Stomach (tissue), 9 donors: Measurements from ENCODE around the gene B3GNT5. TPM values are rescaled to one million over a fixed set of nuclear protein-coding genes. Genes with fewer than 3 reads are reported as not detected.
A peak's percentile ranks its signal among the peaks of the same experiment; 100 is the strongest.

Experiments used
- DNase-seq, 2 donors: peaks; one replicate each; pipeline versions ENCODE4 v3.0.0 to v3.0.0-alpha.2; 2013 to 2019
- H3K27ac ChIP-seq, 5 donors: fragments of 200-600 bp in 4 of 5; sonication (generic) in 4 of 5; one replicate each; pipeline ENCODE4 v1.5.1; 2013 to 2019; ENCODE audit warnings: mild to moderate bottlenecking in 1 of 5, moderate library complexity in 1 of 5
- H3K27me3 ChIP-seq, 3 donors: fragments of 200-600 bp; sonication (generic); one replicate each; pipeline ENCODE4 v1.5.1; 2017 to 2019; ENCODE audit warnings: mixed run types in 1 of 3
- H3K36me3 ChIP-seq, 4 donors: fragments of 200-600 bp; sonication (generic); 1 replicate in 3 of 4; 2 replicates in 1 of 4; pipeline ENCODE4 v1.5.1; 2016 to 2019
- H3K4me1 ChIP-seq, 4 donors: fragments of 200-600 bp; sonication (generic); one replicate each; pipeline ENCODE4 v1.5.1; 2016 to 2019
- H3K4me3 ChIP-seq, 4 donors: fragments of 200-600 bp; sonication (generic) in 3 of 4; one replicate each; pipeline ENCODE4 v1.5.1; 2016 to 2019; ENCODE audit warnings: mild to moderate bottlenecking in 1 of 4
- H3K9me3 ChIP-seq, 4 donors: fragments of 200-600 bp; sonication (generic); one replicate each; pipeline ENCODE4 v1.5.1; 2016 to 2019
- CTCF ChIP-seq, 7 experiments: fragments of 450-650 bp in 4 of 7; fragments of 200-600 bp in 3 of 7; sonication (generic) in 3 of 7; IDR thresholded peaks; one replicate each; pipeline ENCODE4 v1.5.1; 2016 to 2019; ENCODE audit warnings: antibody characterized with exemption in 7 of 7, control low read depth in 2 of 7, mild to moderate bottlenecking in 1 of 7
- EP300 ChIP-seq: sonication (generic); formaldehyde crosslinking; IDR thresholded peaks from one replicate; pipeline ENCODE4 v1.6.1; 2017; ENCODE audit warnings: antibody characterized with exemption
- POLR2A ChIP-seq, 4 donors: fragments of 450-650 bp; IDR thresholded peaks; one replicate each; pipeline ENCODE4 v1.6.1; 2016; ENCODE audit warnings: antibody characterized with exemption in 4 of 4, control low read depth in 2 of 4, mild to moderate bottlenecking in 1 of 4, moderate library complexity in 1 of 4
- POLR2AphosphoS5 ChIP-seq, 3 donors: sonication (generic); formaldehyde crosslinking; IDR thresholded peaks; one replicate each; pipeline ENCODE4 v1.6.1; 2016; ENCODE audit warnings: antibody characterized with exemption in 3 of 3
- WGBS, 5 donors: extraction: QIAGEN DNeasy Blood & Tissue Kit in 3 of 5; methylation state at CpG; one replicate each; pipeline versions ENCODE4 v1.1.5 to v1.1.7; 2013 to 2018; 5-methylcytosine and 5-hydroxymethylcytosine counted together
- intact Hi-C: fragments of 100-400 bp; cut with DNase I; formaldehyde crosslinking; loops from one replicate; pipeline ENCODE4 v1.15.1; 2023; ENCODE audit warnings: low total_unique reads
- polyA plus RNA-seq, 3 donors: library from polyadenylated mRNA; stranded (reverse); fragments of 200-250 nt; gene quantifications; one replicate each; pipeline ENCODE4 v1.2.3, GENCODE V29; 2013
- total RNA-seq, 5 donors: library from RNA; depleted of rRNA; stranded (reverse); fragments of >200 nt; gene quantifications; one replicate each; pipeline versions ENCODE4 v1.1.0 to v1.2.3, GENCODE V29; 2014 to 2016
- donor health status: healthy with polysubstance abuse.
- donor health status: Bipolar disorder and iron deficiency.
- donor health status: healthy.

The B3GNT5 gene
- total and polyA plus RNA-seq, 8 donors: 4.1 to 39.7 (median 7.2) TPM

- WGBS, 5 donors: 70 to 78% (median 72%) methylated on average over 5 of the region's 5 CpGs
- Histone ChIP-seq H3K9me3 (no peaks in the 10 kb centered on the region), H3K4me1 (peaks cover 0 to 11% (median 0%) of the 10 kb centered on the region in 4 donors), H3K27ac (peak overlapping the region; percentile 52 to 81 (median 64)), H3K27me3 (no peaks in the 10 kb centered on the region), H3K4me3 (no peak overlapping the region), H3K36me3 (no peaks in the 10 kb centered on the region)
- intact Hi-C loops: no loop called here
- TF ChIP-seq POLR2A (IDR thresholded peaks at IDR 0.05): no peak
- no peak for TF ChIP-seq EP300
- TF ChIP-seq POLR2AphosphoS5 (IDR thresholded peaks at IDR 0.05): no peak
- TF ChIP-seq CTCF (IDR thresholded peaks at IDR 0.05): no peak
- DNase-seq: no peak
These were observed 42.7 kb upstream of the B3GNT5 start for GRCh38 chr3:183210341-183210740.

- 54 to 72% (median 66%) methylated on average over 9 of the region's 9 CpGs for WGBS, 5 donors
- H3K27me3 ChIP-seq: no peaks in the 10 kb centered on the region
- intact Hi-C loops: no loop called here
- peak overlapping the region; percentile 52 to 81 (median 64) for H3K27ac ChIP-seq
- no peak overlapping the region for H3K4me3 ChIP-seq
- DNase-seq: peak in 1 of 2 donors; percentile 27
- TF ChIP-seq CTCF (IDR thresholded peaks at IDR 0.05): no peak
- peak in 1 of 3 donors; percentile 10 for TF ChIP-seq POLR2AphosphoS5 (IDR thresholded peaks at IDR 0.05)
- no peak for TF ChIP-seq POLR2A (IDR thresholded peaks at IDR 0.05)
- TF ChIP-seq EP300: no peak
- no peaks in the 10 kb centered on the region for H3K36me3 ChIP-seq
- H3K9me3 ChIP-seq: no peaks in the 10 kb centered on the region
- peaks cover 0 to 11% (median 0%) of the 10 kb centered on the region in 4 donors for H3K4me1 ChIP-seq
These were observed 42.2 kb upstream of the B3GNT5 start for GRCh38 chr3:183210862-183211341.

GRCh38 chr3:183211352-183211751 lies 41.7 kb upstream of the B3GNT5 start:
- H3K4me1 ChIP-seq: peaks cover 0 to 11% (median 0%) of the 10 kb centered on the region in 4 donors
- TF ChIP-seq CTCF (IDR thresholded peaks at IDR 0.05): no peak
- TF ChIP-seq POLR2AphosphoS5 (IDR thresholded peaks at IDR 0.05): peak; percentile 30 to 72 (median 69)
- TF ChIP-seq EP300: no peak
- no peak overlapping the region for H3K4me3 ChIP-seq
- DNase-seq: peak; percentile 66 to 70
- no peaks in the 10 kb centered on the region for H3K36me3 ChIP-seq
- 45 to 69% (median 58%) methylated on average over 12 to 13 of the region's 13 CpGs for WGBS, 5 donors
- H3K27ac ChIP-seq: peak overlapping the region; percentile 28 to 81 (median 64)
- H3K9me3 ChIP-seq: no peaks in the 10 kb centered on the region
- intact Hi-C loops: no loop called here
- H3K27me3 ChIP-seq: no peaks in the 10 kb centered on the region

- intact Hi-C loops: no loop called here
- peaks cover 0 to 9% (median 0%) of the 10 kb centered on the region in 4 donors for H3K4me1 ChIP-seq
- WGBS, 5 donors: 67 to 83% (median 80%) methylated on average over 12 of the region's 12 CpGs
- no peaks in the 10 kb centered on the region for H3K36me3 ChIP-seq
- H3K4me3 ChIP-seq: no peak overlapping the region
- H3K9me3 ChIP-seq: no peaks in the 10 kb centered on the region
- no peaks in the 10 kb centered on the region for H3K27me3 ChIP-seq
- TF ChIP-seq EP300 (no peak), POLR2AphosphoS5 (IDR thresholded peaks at IDR 0.05) (no peak), POLR2A (IDR thresholded peaks at IDR 0.05) (no peak), CTCF (IDR thresholded peaks at IDR 0.05) (no peak)
- H3K27ac ChIP-seq: peak overlapping the region; percentile 0 to 81 (median 64)
- DNase-seq: no peak
These were observed 41.0 kb upstream of the B3GNT5 start for GRCh38 chr3:183212096-183212495.
